AG04449 (cell line): ENCODE data around the gene VPS11.
"Not testable (repeated sequence)": the region's sequence is repeated elsewhere in the genome, so short reads cannot be mapped to it uniquely, and the experiment has no call there.

Experiments used
- CTCF ChIA-PET: fragments of 350-600 bp; formaldehyde crosslinking; extraction: SDS; loops from one replicate; lab custom pipeline; 2021; ENCODE audit warnings: antibody characterized with exemption; lab: Yijun Ruan, JAX
- POLR2A ChIA-PET: fragments of 400-600, 350-600 bp; formaldehyde crosslinking; extraction: SDS; loops from one replicate; lab custom pipeline; 2020; ENCODE audit warnings: antibody characterized with exemption, inconsistent platforms; lab: Yijun Ruan, JAX
- DNase-seq: peaks from one replicate; pipeline ENCODE4 v3.0.0-alpha.2; 2010; ENCODE audit warnings: low read depth, low spot score
- H3K4me3 ChIP-seq: 2 replicates; pipeline ENCODE4 v1.5.1; 2011; ENCODE audit warnings: low read depth, mild to moderate bottlenecking, control low read depth, low read length
- TF ChIP-seq, protein P1 (sequence below): IDR thresholded peaks from one replicate; pipeline ENCODE4 v1.5.1; 2011; ENCODE audit warnings: mild to moderate bottlenecking, moderate library complexity, low read length, control low read depth, inconsistent platforms; ENCODE audit not compliant: insufficient read depth; ENCODE audit errors: missing control alignments

VPS11 gene

GRCh38 chr11:119056421-119056999 lies 11.1 kb upstream of the VPS11 start:
- DNase-seq: no peak
- CTCF ChIA-PET: interaction anchor here (0.9 to 6.0 kb wide), 11 partner anchors 9 to 367 kb away, joined by 3 to 34 read pairs (median 7); partner anchors contain the start of genes SLC37A4 and VPS11
- POLR2A ChIA-PET: interaction anchor here (0.6 to 1.6 kb wide), 4 partner anchors 11 to 282 kb away, joined by 3 to 6 read pairs (median 4); partner anchors contain the start of gene VPS11
- TF ChIP-seq, protein P1, sequence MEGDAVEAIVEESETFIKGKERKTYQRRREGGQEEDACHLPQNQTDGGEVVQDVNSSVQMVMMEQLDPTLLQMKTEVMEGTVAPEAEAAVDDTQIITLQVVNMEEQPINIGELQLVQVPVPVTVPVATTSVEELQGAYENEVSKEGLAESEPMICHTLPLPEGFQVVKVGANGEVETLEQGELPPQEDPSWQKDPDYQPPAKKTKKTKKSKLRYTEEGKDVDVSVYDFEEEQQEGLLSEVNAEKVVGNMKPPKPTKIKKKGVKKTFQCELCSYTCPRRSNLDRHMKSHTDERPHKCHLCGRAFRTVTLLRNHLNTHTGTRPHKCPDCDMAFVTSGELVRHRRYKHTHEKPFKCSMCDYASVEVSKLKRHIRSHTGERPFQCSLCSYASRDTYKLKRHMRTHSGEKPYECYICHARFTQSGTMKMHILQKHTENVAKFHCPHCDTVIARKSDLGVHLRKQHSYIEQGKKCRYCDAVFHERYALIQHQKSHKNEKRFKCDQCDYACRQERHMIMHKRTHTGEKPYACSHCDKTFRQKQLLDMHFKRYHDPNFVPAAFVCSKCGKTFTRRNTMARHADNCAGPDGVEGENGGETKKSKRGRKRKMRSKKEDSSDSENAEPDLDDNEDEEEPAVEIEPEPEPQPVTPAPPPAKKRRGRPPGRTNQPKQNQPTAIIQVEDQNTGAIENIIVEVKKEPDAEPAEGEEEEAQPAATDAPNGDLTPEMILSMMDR: no peak
- H3K4me3 ChIP-seq: peak overlapping the region; percentile 85

DNA sequence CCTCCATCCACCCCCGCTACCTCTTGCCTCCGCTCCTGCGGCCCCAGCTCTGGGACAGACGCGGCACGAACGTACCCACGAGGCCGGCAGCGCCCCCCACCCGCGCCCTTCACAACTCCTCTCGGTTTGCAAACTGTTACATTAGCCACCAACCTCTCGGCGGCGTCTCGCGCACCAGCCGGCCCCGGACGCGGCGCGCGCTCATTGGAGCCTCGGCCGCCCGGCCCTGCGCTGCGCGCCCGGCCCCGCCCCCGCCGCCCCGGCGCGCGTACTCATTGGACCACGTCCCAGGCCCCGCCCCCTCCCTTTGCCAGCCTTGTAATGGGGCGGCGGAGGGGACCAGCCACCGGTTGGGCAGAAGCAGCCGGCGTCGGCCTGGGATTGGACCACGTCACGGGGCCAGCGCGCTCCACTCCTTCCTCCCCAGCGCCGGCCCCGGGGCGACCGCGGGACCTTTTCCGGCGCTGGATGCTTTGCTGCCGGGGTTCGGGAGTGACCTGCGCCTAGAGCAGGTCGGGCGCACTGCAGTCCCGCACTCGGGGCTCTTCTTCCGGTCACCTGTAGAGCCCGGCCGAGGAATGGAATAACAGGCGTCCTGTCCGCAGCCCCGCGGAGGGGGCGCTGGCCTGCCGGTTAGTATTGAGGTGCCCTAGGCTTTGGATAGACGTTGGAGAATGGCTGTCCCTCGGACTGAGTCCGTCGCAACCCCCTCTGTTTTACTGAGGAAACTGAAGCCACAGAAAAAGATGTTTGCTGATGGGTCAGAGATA lies 10.4 kb upstream of the VPS11 start, which contains the start of gene HYOU1:
TSS of gene HYOU1 (minus strand) at position 206 of the 770 bp plus-strand sequence. CDS start 1,045 bp downstream, outside the sequence.
- H3K4me3 ChIP-seq: peak within 1 kb of the TSS; percentile 85
- ChIA-PET POLR2A (interaction anchor here (0.6 to 1.9 kb wide), 5 partner anchors 10 to 281 kb away, joined by 3 to 6 read pairs (median 4); partner anchors contain the start of gene VPS11), CTCF (interaction anchor here (0.9 to 2.6 kb wide), 13 partner anchors 9 to 368 kb away, joined by 3 to 15 read pairs (median 3); partner anchors contain the start of genes C2CD2L and VPS11)
- TF ChIP-seq, protein P1: peak; percentile 35
- DNase-seq: peak; percentile 63

- H3K4me3 ChIP-seq, DNase-seq: not testable (repeated sequence)
- ChIA-PET POLR2A (interaction anchor here (1.9 kb wide), 1 partner anchor 8 kb away, joined by 6 read pairs; the partner anchor contains the start of gene VPS11), CTCF (interaction anchor here (2.0 kb wide), 1 partner anchor 28 kb away, joined by 5 read pairs; no protein-coding TSS in a partner anchor)
These were observed 8.5 kb upstream of the VPS11 start for GRCh38 chr11:119059128-119059527.

GRCh38 chr11:119061256-119061655 lies 6.4 kb upstream of the VPS11 start:
- POLR2A ChIA-PET: no interaction called here
- H3K4me3 ChIP-seq: no peak overlapping the region
- DNase-seq: no peak
- TF ChIP-seq, protein P1: no peak
- CTCF ChIA-PET: interaction anchor here (0.6 kb wide), 1 partner anchor 67 kb away, joined by 3 read pairs; no protein-coding TSS in a partner anchor

DNA sequence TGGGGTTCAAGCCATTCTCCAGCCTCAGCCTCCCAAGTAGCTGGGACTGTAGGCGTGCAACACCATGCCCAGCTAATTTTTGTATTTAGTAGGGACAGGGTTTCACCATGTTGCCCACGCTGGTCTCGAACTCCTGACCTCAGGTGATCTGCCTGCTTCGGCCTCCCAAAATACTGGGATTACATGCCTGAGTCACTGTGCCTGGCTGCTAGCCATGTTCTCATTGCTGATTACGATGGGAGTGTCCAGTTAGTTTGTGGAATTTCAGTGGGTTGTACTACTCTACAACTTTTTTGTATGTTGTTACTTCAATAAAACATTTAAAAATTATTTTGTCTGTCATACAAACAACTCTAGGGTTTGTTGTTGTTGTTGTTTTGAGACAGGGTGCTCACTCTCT lies 4.8 kb upstream of the VPS11 start:
- H3K4me3 ChIP-seq: no peak overlapping the region
- TF ChIP-seq, protein P1: no peak
- no peak for DNase-seq
- ChIA-PET POLR2A (no interaction called here), CTCF (interaction anchor here (1.0 to 1.1 kb wide), 2 partner anchors 134 to 261 kb away, joined by 3 to 4 read pairs; no protein-coding TSS in a partner anchor)

DNA sequence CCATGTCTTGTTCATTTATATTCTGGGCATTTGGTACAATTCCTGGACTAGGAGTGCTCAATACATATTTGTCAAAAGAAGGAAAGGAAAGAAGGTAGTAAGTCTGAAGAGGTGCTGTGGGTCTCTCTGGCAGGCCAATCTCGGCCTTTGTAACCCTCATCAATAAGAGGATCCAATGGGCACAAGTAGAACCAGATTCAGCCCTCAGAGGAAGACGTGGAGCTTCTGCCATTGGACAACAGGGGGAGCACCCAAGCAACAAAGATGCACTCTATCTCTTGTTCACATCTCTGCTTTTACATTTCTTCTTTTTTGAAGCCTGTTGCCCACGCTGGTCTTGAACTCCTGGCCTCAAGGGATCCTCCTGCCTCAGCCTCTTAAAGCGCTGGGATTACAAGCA lies 2.2 kb upstream of the VPS11 start:
- POLR2A ChIA-PET: interaction anchor here (0.6 to 1.0 kb wide), 2 partner anchors 15 to 20 kb away, joined by 3 to 4 read pairs; no protein-coding TSS in a partner anchor
- DNase-seq: no peak
- CTCF ChIA-PET: interaction anchor here (0.8 to 2.3 kb wide), 5 partner anchors 10 to 258 kb away, joined by 3 to 9 read pairs (median 7); partner anchors contain the start of gene HMBS

More for the DNA sequence above, 2.2 kb upstream of the VPS11 start:
- TF ChIP-seq, protein P1: peak; percentile 58
- no peak overlapping the region for H3K4me3 ChIP-seq
